GM10266 (cell line): ENCODE results near the gene KCNK16.

Source experiments
- DNase-seq: peaks from one replicate; pipeline ENCODE4 v3.0.0; 2012; ENCODE audit errors: extremely low spot score
- CTCF ChIP-seq: IDR thresholded peaks from 2 replicates; pipeline ENCODE4 v1.5.1; 2012; ENCODE audit warnings: mild to moderate bottlenecking, low read depth; ENCODE audit not compliant: control insufficient read depth, insufficient read depth; ENCODE audit errors: missing control alignments

Gene KCNK16

GRCh38 chr6:39307462-39307861 lies 15.0 kb downstream of the KCNK16 start:
- no peak for DNase-seq
- TF ChIP-seq CTCF, result no peak

DNA sequence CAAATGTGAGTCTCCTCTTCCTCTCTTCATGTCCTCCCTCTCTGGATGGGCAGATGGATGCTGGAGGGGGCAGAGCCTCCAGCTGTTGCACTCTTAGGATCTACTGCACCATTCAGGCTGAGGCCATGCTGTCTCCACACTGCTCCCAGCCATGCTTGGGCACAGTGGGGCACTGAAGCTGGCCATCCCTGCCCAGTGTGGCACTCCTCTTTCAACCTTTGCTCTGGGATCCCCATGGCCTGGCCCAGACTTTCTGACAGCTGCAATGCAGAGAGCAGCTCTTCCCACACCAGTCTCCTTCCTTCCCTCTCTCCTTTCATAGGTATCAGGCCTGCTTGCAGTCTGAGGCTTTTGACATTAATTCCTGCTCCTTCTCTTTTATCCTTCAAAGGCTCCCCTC lies 17.6 kb downstream of the KCNK16 start:
- DNase-seq, result no peak
- TF ChIP-seq CTCF, result no peak

GRCh38 chr6:39303425-39304153 lies 18.9 kb downstream of the KCNK16 start:
- DNase-seq, result no peak
- TF ChIP-seq CTCF, result peak; percentile 2

DNA sequence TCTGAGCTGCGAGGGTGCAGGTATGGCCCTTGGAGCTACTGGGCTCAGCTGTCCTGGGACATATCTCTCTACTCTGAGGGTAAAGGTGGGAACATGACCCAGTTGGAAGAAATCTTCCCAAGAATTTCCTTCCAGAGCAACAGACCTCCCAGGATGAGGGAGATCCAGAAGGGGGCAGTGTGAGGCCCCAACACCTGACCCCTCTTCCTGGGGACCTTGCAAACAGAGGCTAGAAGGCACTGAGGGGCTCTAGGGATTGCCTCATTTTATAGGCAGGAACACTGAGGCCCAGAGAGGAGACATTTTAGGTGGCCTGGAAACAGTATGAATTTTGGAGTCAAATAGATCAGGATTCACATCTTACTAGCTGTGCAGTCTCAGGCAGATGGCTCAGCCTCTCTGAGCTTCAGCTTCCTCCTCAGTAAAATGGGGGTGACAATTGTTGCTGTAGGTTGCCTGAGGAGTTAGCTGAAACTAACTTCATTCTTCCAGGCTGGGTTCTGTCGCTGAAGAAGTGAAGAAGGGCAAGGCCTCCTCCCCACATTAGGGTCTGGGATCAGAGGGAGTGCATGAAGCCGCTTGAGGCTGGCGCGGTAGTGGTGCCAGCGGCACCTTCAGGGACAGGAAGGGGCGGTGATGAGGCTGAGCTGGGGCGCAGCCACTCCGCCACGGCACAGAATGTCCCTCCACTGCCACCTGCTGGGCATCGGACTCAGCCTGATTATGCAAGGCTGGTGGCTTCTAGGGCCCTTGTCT lies 19.7 kb downstream of the KCNK16 start:
- peak; percentile 91 for TF ChIP-seq CTCF
- DNase-seq, result peak; percentile 88

GRCh38 chr6:39302011-39302410 lies 20.5 kb downstream of the KCNK16 start:
- DNase-seq, result no peak
- no peak for TF ChIP-seq CTCF

DNA sequence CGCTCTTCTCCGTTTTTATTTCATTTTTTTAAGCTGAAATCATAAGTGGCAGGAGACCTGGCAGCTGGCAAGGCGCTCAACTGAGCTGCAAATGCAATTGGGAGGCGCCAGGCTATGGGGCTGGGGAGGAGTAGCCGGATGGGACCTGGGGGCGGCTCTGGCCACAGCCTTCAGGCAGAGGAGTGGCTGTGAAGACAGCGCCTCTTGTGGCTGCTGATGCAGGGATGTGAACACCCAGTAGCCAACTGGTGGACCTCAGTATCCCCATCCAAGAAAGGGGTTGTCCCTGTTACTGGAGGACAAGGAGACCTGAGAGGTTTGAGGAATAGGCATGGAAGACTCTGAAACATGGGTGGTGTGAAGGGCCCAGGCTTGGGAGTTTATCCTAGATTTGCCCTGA lies 20.9 kb downstream of the KCNK16 start:
- no peak for DNase-seq
- peak; percentile 26 for TF ChIP-seq CTCF

GRCh38 chr6:39300739-39301138 lies 21.8 kb downstream of the KCNK16 start:
- TF ChIP-seq CTCF, result no peak
- DNase-seq, result no peak
